A673 (cell line): ENCODE data around the gene ERH. TPM values are rescaled to one million over a fixed set of nuclear protein-coding genes. Genes with fewer than 3 reads are reported as not detected.

ENCODE experiments used
- BruUV-seq: library from RNA; stranded (reverse); fragments of 400-500 nt; replicated peaks from 2 replicates; lab custom pipeline; 2021; lab: Mats Ljungman, UMichigan
- CTCF ChIA-PET: fragments of 300-600 bp; sonication (Branson Sonifier 250); formaldehyde crosslinking; loops from one replicate; lab custom pipeline; 2022; ENCODE audit warnings: antibody characterized with exemption; lab: Charles Lee
- POLR2A ChIA-PET: fragments of 300-600 bp; sonication (Branson Sonifier 250); formaldehyde crosslinking; loops from one replicate; lab custom pipeline; 2022; ENCODE audit warnings: antibody characterized with exemption; ENCODE audit not compliant: low non-redundant PET; lab: Charles Lee
- DNase-seq: peaks from one replicate; pipeline ENCODE4 v3.0.0-alpha.2; 2015; ENCODE audit warnings: low spot score
- H3K27ac ChIP-seq: fragments of 200-600 bp; sonication (generic); 2 replicates; pipeline ENCODE4 v1.5.1; 2016; ENCODE audit warnings: mixed run types, low read depth, mild to moderate bottlenecking, mixed read lengths, antibody characterized with exemption, low read length; ENCODE audit not compliant: poor library complexity, severe bottlenecking
- H3K27me3 ChIP-seq: fragments of 200-600 bp; sonication (generic); replicated peaks from 2 replicates; pipeline ENCODE4 v1.6.1; 2017; ENCODE audit warnings: mixed run types, low read depth, mild to moderate bottlenecking, mixed read lengths, antibody characterized with exemption, low read length; ENCODE audit not compliant: insufficient read depth, poor library complexity
- H3K36me3 ChIP-seq: fragments of 200-600 bp; sonication (generic); 2 replicates; pipeline ENCODE4 v1.6.1; 2016; ENCODE audit warnings: mixed run types, mild to moderate bottlenecking, mixed read lengths, antibody characterized with exemption, low read length; ENCODE audit not compliant: insufficient read depth, poor library complexity, severe bottlenecking
- H3K4me1 ChIP-seq: fragments of 200-600 bp; sonication (generic); 2 replicates; pipeline ENCODE4 v1.6.1; 2017; ENCODE audit warnings: mixed run types, mild to moderate bottlenecking, mixed read lengths, antibody characterized with exemption, low read length; ENCODE audit not compliant: insufficient read depth, poor library complexity, severe bottlenecking
- H3K4me3 ChIP-seq: fragments of 200-600 bp; sonication (generic); 2 replicates; pipeline ENCODE4 v1.5.1; 2016; ENCODE audit warnings: low read depth, mixed run types, mild to moderate bottlenecking, mixed read lengths, low read length; ENCODE audit not compliant: poor library complexity, severe bottlenecking
- H3K9me3 ChIP-seq: fragments of 200-600 bp; sonication (generic); 2 replicates; pipeline ENCODE4 v1.6.1; 2016; ENCODE audit warnings: mixed run types, low read depth, mild to moderate bottlenecking, mixed read lengths, antibody characterized with exemption, low read length; ENCODE audit not compliant: poor library complexity, severe bottlenecking
- CTCF ChIP-seq: fragments of 300-800, 200-600 bp; sonication (generic); conservative IDR thresholded peaks from 2 replicates; pipeline ENCODE4 v1.5.1; 2017; ENCODE audit warnings: low read depth, mild to moderate bottlenecking, antibody characterized with exemption, low read length, moderate library complexity, mixed read lengths
- EZH2 ChIP-seq: fragments of 200-600 bp; sonication (generic); IDR thresholded peaks from 2 replicates; pipeline ENCODE4 v1.6.1; 2017; ENCODE audit warnings: borderline replicate concordance, low read depth, mild to moderate bottlenecking, mixed read lengths, antibody characterized with exemption, low read length; ENCODE audit not compliant: poor library complexity, severe bottlenecking
- intact Hi-C: fragments of 100-400 bp; cut with micrococcal nuclease; formaldehyde crosslinking; loops from one replicate; pipeline ENCODE4 v1.10.0; 2022; ENCODE audit not compliant: unreplicated experiment
- total RNA-seq: library from RNA; stranded (reverse); gene quantifications from 2 replicates; pipeline ENCODE4 v1.2.3, GENCODE V29; 2021

ERH gene
- total RNA-seq, 1 experiment from 2014 or later, result 472 TPM

GRCh38 chr14:69399750-69400149, 1.7 kb upstream of the ERH start:
- no peak for TF ChIP-seq CTCF
- no peak for TF ChIP-seq EZH2

GRCh38 chr14:69398818-69399210, 715 bp upstream of the ERH start:
- Histone ChIP-seq H3K9me3 (no peaks in the 10 kb centered on the region), H3K36me3 (peaks cover 28% of the 10 kb centered on the region), H3K27me3 (no peaks in the 10 kb centered on the region), H3K27ac (peak overlapping the region; percentile 96), H3K4me1 (peaks cover 31% of the 10 kb centered on the region), H3K4me3 (peak overlapping the region; percentile 80)
- ChIA-PET CTCF (no interaction called here), POLR2A (no interaction called here)
- intact Hi-C loops, result no loop called here
- DNase-seq, result no peak
- BruUV-seq, result TSS peak; percentile 56
- TF ChIP-seq EZH2 (no peak), CTCF (no peak)

More at GRCh38 chr14:69399750-69400149, 1.7 kb upstream of the ERH start:
- BruUV-seq, result no TSS peak
- Histone ChIP-seq H3K4me1 (peaks cover 31% of the 10 kb centered on the region), H3K27me3 (no peaks in the 10 kb centered on the region), H3K9me3 (no peaks in the 10 kb centered on the region), H3K36me3 (peaks cover 19% of the 10 kb centered on the region), H3K27ac (no peak overlapping the region), H3K4me3 (peak overlapping the region; percentile 80)
- POLR2A ChIA-PET, result no interaction called here
- CTCF ChIA-PET, result no interaction called here
- DNase-seq, result no peak
- intact Hi-C loops, result no loop called here

GRCh38 chr14:69395929-69396328, 2.2 kb downstream of the ERH start:
- DNase-seq, result no peak
- Histone ChIP-seq H3K27me3 (no peaks in the 10 kb centered on the region), H3K4me1 (peaks cover 25% of the 10 kb centered on the region), H3K27ac (peak overlapping the region; percentile 48), H3K9me3 (no peaks in the 10 kb centered on the region), H3K36me3 (peaks cover 57% of the 10 kb centered on the region), H3K4me3 (peak overlapping the region; percentile 80)
- ChIA-PET CTCF (no interaction called here), POLR2A (no interaction called here)
- intact Hi-C loops, result no loop called here
- no TSS peak for BruUV-seq
- TF ChIP-seq EZH2 (no peak), CTCF (no peak)
